Activated CD4-positive, alpha-beta T cell treated with anti-CD3 and anti-CD28 coated beads, Interleukin-2, amount 10 ng/mL, durations not matched to agents 24 days and 14 days (primary cell): ENCODE measurements around the gene GUCA1A. TPM values are rescaled to one million over a fixed set of nuclear protein-coding genes. Genes with fewer than 3 reads are reported as not detected.

Experiments used
- total RNA-seq: library from RNA; stranded (reverse); gene quantifications from 2 replicates; pipeline ENCODE4 v1.2.3, GENCODE V29; 2022

GUCA1A gene
- total RNA-seq, 1 donor from 2014 or later, result not detected

Other genes starting within 250 kb of the GUCA1A start
- 483 and 491 TPM in 2 replicates for gene CCND3, start 231.6 kb upstream of the GUCA1A start, total RNA-seq
- 38.1 and 38.7 TPM in 2 replicates for gene TAF8, start 122.8 kb upstream of the GUCA1A start, total RNA-seq
- gene C6orf132, start 30.7 kb upstream of the GUCA1A start, total RNA-seq, result 0.21 and 0.40 TPM in 2 replicates
- 1.2 and 2.1 TPM in 2 replicates for gene GUCA1B, start 21.6 kb downstream of the GUCA1A start, total RNA-seq
- 49.4 and 50.8 TPM in 2 replicates for gene MRPS10, start 44.5 kb downstream of the GUCA1A start, total RNA-seq